ENCODE results near the gene NELFB. TPM values are rescaled to one million over a fixed set of nuclear protein-coding genes. Genes with fewer than 3 reads are reported as not detected.

Gene NELFB
- polyA plus RNA-seq, 1 donor (not counting 4 experiments of a cell fraction or from before 2014, with no cell fraction given): 25.1 TPM

GRCh38 chr9:137275203-137275587, 20.1 kb downstream of the NELFB start:
- Histone ChIP-seq H3K36me3 (ENCODE audit: control insufficient read depth in 2 of 2, extremely low read depth in 1 of 2, insufficient read depth in 2 of 2, low read length in 2 of 2) (peaks cover 14 to 21% of the 10 kb centered on the region in 2 experiments), H3K27me3 (ENCODE audit: control insufficient read depth, extremely low read depth, insufficient read depth, low read length) (no peaks in the 10 kb centered on the region), H3K4me3 (ENCODE audit: control insufficient read depth in 2 of 3, extremely low read depth in 1 of 3, insufficient read depth in 2 of 3, low read depth in 1 of 3, low read length in 3 of 3) (no peak overlapping the region), H3K9me1 (ENCODE audit: control insufficient read depth, extremely low read depth, insufficient read depth, low read length) (no peaks in the 10 kb centered on the region), H3K79me2 (ENCODE audit: control insufficient read depth, insufficient read depth, low read length) (peaks cover 18% of the 10 kb centered on the region), H2AFZ (ENCODE audit: control insufficient read depth, low read length) (no peak overlapping the region), H3K4me2 (ENCODE audit: control insufficient read depth, extremely low read depth, insufficient read depth, low read depth, low read length) (no peak overlapping the region), H3K27ac (ENCODE audit: control insufficient read depth, insufficient read depth, low read length) (no peak overlapping the region), H3K4me1 (ENCODE audit: control insufficient read depth, extremely low read depth, insufficient read depth, low read length) (peaks cover 27% of the 10 kb centered on the region), H4K20me1 (ENCODE audit: control insufficient read depth, extremely low read depth, insufficient read depth, low read length) (peaks cover 6% of the 10 kb centered on the region), H3K9me3 (ENCODE audit: control insufficient read depth, low read depth, low read length) (no peaks in the 10 kb centered on the region), H3K9ac (ENCODE audit: control insufficient read depth, extremely low read depth, insufficient read depth, low read length) (no peak overlapping the region)
- FAIRE-seq: no peak
- no peak for TF ChIP-seq CTCF (optimal IDR thresholded peaks at IDR 0.05 in 1 of 3, IDR thresholded peaks at IDR 0.05 in 1 of 3, conservative IDR thresholded peaks at IDR 0.05 in 1 of 3; ENCODE audit: extremely low read depth in 1 of 3, insufficient read depth in 2 of 3, low read length in 3 of 3)
- no peak for TF ChIP-seq EZH2 (IDR thresholded peaks at IDR 0.05; ENCODE audit: low read length)
- no peak for DNase-seq (ENCODE audit: low read depth, low spot score)
- dilution Hi-C loops (cut with MboI; ENCODE audit: extremely low pct_ligation_motif_present, low sequenced_read_pairs): no loop called here

GRCh38 chr9:137275588-137276472, 20.7 kb downstream of the NELFB start:
- no peak overlapping the region for H3K9ac ChIP-seq (ENCODE audit: control insufficient read depth, extremely low read depth, insufficient read depth, low read length)
- H3K27me3 ChIP-seq (ENCODE audit: control insufficient read depth, extremely low read depth, insufficient read depth, low read length): no peaks in the 10 kb centered on the region
- H3K4me2 ChIP-seq (ENCODE audit: control insufficient read depth, extremely low read depth, insufficient read depth, low read depth, low read length): no peak overlapping the region
- peaks cover 27% of the 10 kb centered on the region for H3K4me1 ChIP-seq (ENCODE audit: control insufficient read depth, extremely low read depth, insufficient read depth, low read length)
- peaks cover 6% of the 10 kb centered on the region for H4K20me1 ChIP-seq (ENCODE audit: control insufficient read depth, extremely low read depth, insufficient read depth, low read length)
- H3K36me3 ChIP-seq (ENCODE audit: control insufficient read depth in 2 of 2, extremely low read depth in 1 of 2, insufficient read depth in 2 of 2, low read length in 2 of 2): peaks cover 14 to 18% of the 10 kb centered on the region in 2 experiments
- no peaks in the 10 kb centered on the region for H3K9me3 ChIP-seq (ENCODE audit: control insufficient read depth, low read depth, low read length)
- H3K27ac ChIP-seq (ENCODE audit: control insufficient read depth, insufficient read depth, low read length): no peak overlapping the region
- no peaks in the 10 kb centered on the region for H3K9me1 ChIP-seq (ENCODE audit: control insufficient read depth, extremely low read depth, insufficient read depth, low read length)
- DNase-seq (ENCODE audit: low read depth, low spot score) (no peak), FAIRE-seq (no peak)
- no peak overlapping the region for H2AFZ ChIP-seq (ENCODE audit: control insufficient read depth, low read length)
- TF ChIP-seq EZH2 (IDR thresholded peaks at IDR 0.05; ENCODE audit: low read length) (no peak), CTCF (optimal IDR thresholded peaks at IDR 0.05 in 1 of 3, IDR thresholded peaks at IDR 0.05 in 1 of 3, conservative IDR thresholded peaks at IDR 0.05 in 1 of 3; ENCODE audit: extremely low read depth in 1 of 3, insufficient read depth in 2 of 3, low read length in 3 of 3) (no peak)
- H3K79me2 ChIP-seq (ENCODE audit: control insufficient read depth, insufficient read depth, low read length): peaks cover 23% of the 10 kb centered on the region
- no peak overlapping the region for H3K4me3 ChIP-seq (ENCODE audit: control insufficient read depth in 2 of 3, extremely low read depth in 1 of 3, insufficient read depth in 2 of 3, low read depth in 1 of 3, low read length in 3 of 3)
- dilution Hi-C loops (cut with MboI; ENCODE audit: extremely low pct_ligation_motif_present, low sequenced_read_pairs): no loop called here
